KBM-7 (cell line): ENCODE results near the gene PDLIM1.

Experiments used
- DNase-seq: peaks from one replicate; pipeline ENCODE4 v3.0.0-alpha.2; 2015
- in situ Hi-C: fragments of 300-500 bp; cut with MboI; formaldehyde crosslinking; loops from 2 replicates; pipeline ENCODE4 v1.14.3; 2020; ENCODE audit warnings: low sequenced_read_pairs, low pct_unique_long_range_greater_than_20kb, mixed read lengths

The PDLIM1 gene

DNA sequence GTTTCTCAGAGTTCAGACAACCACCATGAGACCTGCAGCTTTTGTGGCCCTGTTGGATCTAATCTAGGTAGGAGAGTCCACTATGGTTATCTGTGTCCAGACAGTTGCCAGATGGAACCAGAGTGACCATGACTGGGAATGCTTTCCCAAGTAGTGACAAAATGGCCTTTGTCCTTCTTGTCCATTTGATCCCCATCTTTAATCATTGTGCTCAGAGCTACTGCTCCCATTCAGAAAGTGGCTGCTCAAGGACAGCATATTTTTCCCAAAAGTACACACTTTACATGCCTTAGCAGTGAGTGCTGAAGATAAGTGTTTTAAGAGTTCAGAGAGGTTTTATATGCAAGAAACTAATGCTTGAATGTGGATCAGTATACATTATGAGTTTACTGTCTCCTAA is 102.2 kb downstream of the PDLIM1 start:
- no peak for DNase-seq
- in situ Hi-C loops, result no loop called here

DNA sequence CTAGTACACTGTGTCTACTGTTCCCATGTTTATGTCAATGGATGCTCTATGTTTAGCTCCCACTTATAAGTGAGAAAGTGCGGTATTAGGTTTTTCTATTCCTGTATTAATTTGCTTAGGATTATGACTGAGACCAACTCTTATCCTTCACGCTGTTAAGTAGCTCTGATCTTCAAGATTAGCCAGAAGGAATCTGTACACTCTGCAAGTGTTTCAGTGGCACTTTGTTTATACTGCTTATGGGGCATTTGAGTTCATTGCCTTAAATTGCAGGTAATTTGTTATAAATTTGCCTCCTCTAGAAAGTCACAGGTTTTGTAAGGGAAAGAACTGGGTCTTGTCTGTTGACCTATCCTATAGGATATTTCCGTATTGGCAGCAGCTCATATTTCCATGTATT is 103.2 kb downstream of the PDLIM1 start:
- DNase-seq, result no peak
- in situ Hi-C loops, result no loop called here
